ENCODE results near the gene INSYN1. TPM values are rescaled to one million over a fixed set of nuclear protein-coding genes. Genes with fewer than 3 reads are reported as not detected.

INSYN1 gene
- total and polyA plus RNA-seq, 9 of the 15 experiments (the other 6 are each of a cell fraction or from before 2014, with no cell fraction given), result not detected

DNA sequence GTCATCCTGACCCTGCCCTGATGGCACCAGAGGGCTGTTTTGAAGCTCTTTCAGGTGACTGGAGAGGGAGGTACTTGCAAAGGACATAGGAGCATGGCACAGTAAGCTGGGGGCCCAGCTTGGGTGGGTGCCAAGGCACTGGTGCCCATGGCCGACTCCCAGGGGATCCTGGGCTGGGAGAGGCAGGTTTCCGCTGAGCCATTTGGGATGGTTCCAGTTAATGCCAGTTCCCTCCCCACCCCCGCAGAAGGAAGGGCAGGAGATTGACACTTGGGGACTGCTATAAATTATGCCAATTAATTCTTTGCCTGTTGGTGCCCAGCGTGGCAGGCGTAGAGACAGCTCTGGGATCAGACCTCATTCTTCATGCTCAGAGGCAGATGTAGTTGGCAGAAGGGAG, 42.8 kb downstream of the INSYN1 start (continued):
- TF ChIP-seq, protein P1, sequence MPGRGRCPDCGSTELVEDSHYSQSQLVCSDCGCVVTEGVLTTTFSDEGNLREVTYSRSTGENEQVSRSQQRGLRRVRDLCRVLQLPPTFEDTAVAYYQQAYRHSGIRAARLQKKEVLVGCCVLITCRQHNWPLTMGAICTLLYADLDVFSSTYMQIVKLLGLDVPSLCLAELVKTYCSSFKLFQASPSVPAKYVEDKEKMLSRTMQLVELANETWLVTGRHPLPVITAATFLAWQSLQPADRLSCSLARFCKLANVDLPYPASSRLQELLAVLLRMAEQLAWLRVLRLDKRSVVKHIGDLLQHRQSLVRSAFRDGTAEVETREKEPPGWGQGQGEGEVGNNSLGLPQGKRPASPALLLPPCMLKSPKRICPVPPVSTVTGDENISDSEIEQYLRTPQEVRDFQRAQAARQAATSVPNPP (IDR thresholded peaks at IDR 0.05; ENCODE audit: borderline replicate concordance, insufficient read depth, insufficient read length), result no peak
- no peak for TF ChIP-seq ZNF507 (tag; conservative IDR thresholded peaks at IDR 0.05)
- TF ChIP-seq ZFP30 (CRISPR knock-in tag; IDR thresholded peaks at IDR 0.05; ENCODE audit: borderline replicate concordance), result no peak
- no peak for TF ChIP-seq ATF7 (IDR thresholded peaks at IDR 0.05)
- no peak for TF ChIP-seq PHF21A (IDR thresholded peaks at IDR 0.05; ENCODE audit: borderline replicate concordance, low read depth)
- no peak for TF ChIP-seq FOS (IDR thresholded peaks at IDR 0.05; ENCODE audit: extremely low read depth, insufficient read length)

DNA sequence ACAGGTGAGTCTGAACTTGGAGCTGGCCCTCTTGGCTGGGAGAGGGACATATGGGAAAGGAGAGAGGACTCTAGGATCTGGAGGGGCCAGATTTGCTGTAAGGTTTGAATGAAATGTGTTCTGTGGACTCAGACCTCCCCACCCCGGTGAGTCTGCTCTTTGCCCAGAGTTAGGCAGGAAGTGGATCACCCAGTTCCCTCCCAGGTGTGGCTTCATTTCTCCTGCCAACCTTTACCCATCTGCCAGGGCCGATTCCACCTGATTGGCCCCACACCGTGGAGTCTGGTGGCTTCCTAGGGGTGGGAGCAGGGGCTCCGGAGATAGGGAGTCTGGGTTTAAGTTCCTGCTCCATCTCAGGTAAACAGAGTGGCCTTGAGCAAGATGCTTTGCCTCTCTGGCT, 43.5 kb downstream of the INSYN1 start:
- POLR2A ChIA-PET, result no interaction called here
- H4K20me1 ChIP-seq (replicated peaks; ENCODE audit: control insufficient read depth, insufficient read depth, low read length), result peaks cover 10% of the 10 kb centered on the region
- no peak overlapping the region for H3K27ac ChIP-seq (ENCODE audit: extremely low read depth, low read depth, low read length)
- H3K4me1 ChIP-seq (replicated peaks in 1 of 2; ENCODE audit: control insufficient read depth in 2 of 2, insufficient read depth in 2 of 2, low read length in 2 of 2), result no peaks in the 10 kb centered on the region
- H2AFZ ChIP-seq (ENCODE audit: low read depth, low read length), result no peak overlapping the region
- no peaks in the 10 kb centered on the region for H3K36me3 ChIP-seq (ENCODE audit: control insufficient read depth, insufficient read depth, low read length)
- H3K4me3 ChIP-seq, result no peak overlapping the region
- no peak overlapping the region for H3K9ac ChIP-seq (ENCODE audit: insufficient read depth in 1 of 2, low read depth in 2 of 2, low read length in 2 of 2)
- CTCF ChIA-PET (ENCODE audit: low intra/inter-chr PET ratio), result no interaction called here
- ATAC-seq (no peak), FAIRE-seq (no peak), DNase-seq (ENCODE audit: extremely low read depth in 1 of 4, low spot score in 3 of 4) (no peak)
- H3K9me1 ChIP-seq (ENCODE audit: control insufficient read depth, insufficient read depth, low read length), result no peaks in the 10 kb centered on the region
- no peaks in the 10 kb centered on the region; a peak in 1 of 5 replicates for H3K27me3 ChIP-seq (ENCODE audit: control insufficient read depth in 2 of 2, insufficient read depth in 2 of 2, low read length in 2 of 2)
- H3K9me3 ChIP-seq (replicated peaks; ENCODE audit: control insufficient read depth, insufficient read depth, low read depth, low read length), result no peaks in the 10 kb centered on the region
- no peak overlapping the region for H3K4me2 ChIP-seq (ENCODE audit: insufficient read depth, low read length)
- in situ Hi-C loops (cut with MboI) (no loop called here), intact Hi-C loops (cut with micrococcal nuclease) (loop anchor here (5.0 kb wide), 1 partner anchor 198 kb away; no protein-coding TSS in a partner anchor)
- no peaks in the 10 kb centered on the region for H3K79me2 ChIP-seq (ENCODE audit: control insufficient read depth, insufficient read depth, low read length)
- BruUV-seq (replicated peaks), result no TSS peak
- WGBS (ENCODE audit: insufficient coverage, low coverage, missing lambda C conversion rate), result 0% methylated on average over 4 of the region's 4 CpGs
- TF ChIP-seq, protein P2, sequence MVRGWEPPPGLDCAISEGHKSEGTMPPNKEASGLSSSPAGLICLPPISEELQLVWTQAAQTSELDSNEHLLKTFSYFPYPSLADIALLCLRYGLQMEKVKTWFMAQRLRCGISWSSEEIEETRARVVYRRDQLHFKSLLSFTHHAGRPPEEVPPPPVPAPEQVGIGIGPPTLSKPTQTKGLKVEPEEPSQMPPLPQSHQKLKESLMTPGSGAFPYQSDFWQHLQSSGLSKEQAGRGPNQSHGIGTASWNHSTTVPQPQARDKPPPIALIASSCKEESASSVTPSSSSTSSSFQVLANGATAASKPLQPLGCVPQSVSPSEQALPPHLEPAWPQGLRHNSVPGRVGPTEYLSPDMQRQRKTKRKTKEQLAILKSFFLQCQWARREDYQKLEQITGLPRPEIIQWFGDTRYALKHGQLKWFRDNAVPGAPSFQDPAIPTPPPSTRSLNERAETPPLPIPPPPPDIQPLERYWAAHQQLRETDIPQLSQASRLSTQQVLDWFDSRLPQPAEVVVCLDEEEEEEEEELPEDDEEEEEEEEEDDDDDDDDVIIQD (CRISPR knock-in tag; IDR thresholded peaks at IDR 0.05), result no peak
- TF ChIP-seq, protein P3, sequence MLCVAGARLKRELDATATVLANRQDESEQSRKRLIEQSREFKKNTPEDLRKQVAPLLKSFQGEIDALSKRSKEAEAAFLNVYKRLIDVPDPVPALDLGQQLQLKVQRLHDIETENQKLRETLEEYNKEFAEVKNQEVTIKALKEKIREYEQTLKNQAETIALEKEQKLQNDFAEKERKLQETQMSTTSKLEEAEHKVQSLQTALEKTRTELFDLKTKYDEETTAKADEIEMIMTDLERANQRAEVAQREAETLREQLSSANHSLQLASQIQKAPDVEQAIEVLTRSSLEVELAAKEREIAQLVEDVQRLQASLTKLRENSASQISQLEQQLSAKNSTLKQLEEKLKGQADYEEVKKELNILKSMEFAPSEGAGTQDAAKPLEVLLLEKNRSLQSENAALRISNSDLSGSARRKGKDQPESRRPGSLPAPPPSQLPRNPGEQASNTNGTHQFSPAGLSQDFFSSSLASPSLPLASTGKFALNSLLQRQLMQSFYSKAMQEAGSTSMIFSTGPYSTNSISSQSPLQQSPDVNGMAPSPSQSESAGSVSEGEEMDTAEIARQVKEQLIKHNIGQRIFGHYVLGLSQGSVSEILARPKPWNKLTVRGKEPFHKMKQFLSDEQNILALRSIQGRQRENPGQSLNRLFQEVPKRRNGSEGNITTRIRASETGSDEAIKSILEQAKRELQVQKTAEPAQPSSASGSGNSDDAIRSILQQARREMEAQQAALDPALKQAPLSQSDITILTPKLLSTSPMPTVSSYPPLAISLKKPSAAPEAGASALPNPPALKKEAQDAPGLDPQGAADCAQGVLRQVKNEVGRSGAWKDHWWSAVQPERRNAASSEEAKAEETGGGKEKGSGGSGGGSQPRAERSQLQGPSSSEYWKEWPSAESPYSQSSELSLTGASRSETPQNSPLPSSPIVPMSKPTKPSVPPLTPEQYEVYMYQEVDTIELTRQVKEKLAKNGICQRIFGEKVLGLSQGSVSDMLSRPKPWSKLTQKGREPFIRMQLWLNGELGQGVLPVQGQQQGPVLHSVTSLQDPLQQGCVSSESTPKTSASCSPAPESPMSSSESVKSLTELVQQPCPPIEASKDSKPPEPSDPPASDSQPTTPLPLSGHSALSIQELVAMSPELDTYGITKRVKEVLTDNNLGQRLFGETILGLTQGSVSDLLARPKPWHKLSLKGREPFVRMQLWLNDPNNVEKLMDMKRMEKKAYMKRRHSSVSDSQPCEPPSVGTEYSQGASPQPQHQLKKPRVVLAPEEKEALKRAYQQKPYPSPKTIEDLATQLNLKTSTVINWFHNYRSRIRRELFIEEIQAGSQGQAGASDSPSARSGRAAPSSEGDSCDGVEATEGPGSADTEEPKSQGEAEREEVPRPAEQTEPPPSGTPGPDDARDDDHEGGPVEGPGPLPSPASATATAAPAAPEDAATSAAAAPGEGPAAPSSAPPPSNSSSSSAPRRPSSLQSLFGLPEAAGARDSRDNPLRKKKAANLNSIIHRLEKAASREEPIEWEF (CRISPR knock-in tag; IDR thresholded peaks at IDR 0.05), result no peak
- TF ChIP-seq, protein P4, sequence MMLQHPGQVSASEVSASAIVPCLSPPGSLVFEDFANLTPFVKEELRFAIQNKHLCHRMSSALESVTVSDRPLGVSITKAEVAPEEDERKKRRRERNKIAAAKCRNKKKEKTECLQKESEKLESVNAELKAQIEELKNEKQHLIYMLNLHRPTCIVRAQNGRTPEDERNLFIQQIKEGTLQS (IDR thresholded peaks at IDR 0.05), result no peak
- TF ChIP-seq, protein P4 (CRISPR knock-in tag; conservative IDR thresholded peaks at IDR 0.05), result no peak

Measured in K562 (cell line).